ENCODE measurements around the gene RABAC1. TPM values are rescaled to one million over a fixed set of nuclear protein-coding genes. Genes with fewer than 3 reads are reported as not detected.

RABAC1 gene
- total and polyA plus RNA-seq, 2 experiments from 2014 or later = 151 to 206 TPM

- DNase-seq (ENCODE audit: low spot score) (no peak), ATAC-seq (peak; percentile 15)
- peaks cover 7% of the 10 kb centered on the region; the same call in 1 of the 2 replicates for H3K4me1 ChIP-seq (ENCODE audit: insufficient read depth)
- H3K36me3 Mint-ChIP-seq (ENCODE audit: low read depth) = no peaks in the 10 kb centered on the region; the same call in 2 of the 3 replicates
- H3K4me3 ChIP-seq = peak overlapping the region; percentile 39
- H3K4me2 ChIP-seq = peak overlapping the region; percentile 73
- H3K9me3 Mint-ChIP-seq = peaks cover 3% of the 10 kb centered on the region; the same call in 1 of the 3 replicates
- H3K27me3 ChIP-seq (ENCODE audit: insufficient read depth) = peaks cover 98% of the 10 kb centered on the region
- H3K27ac Mint-ChIP-seq = no peak overlapping the region
- no peaks in the 10 kb centered on the region for H3K9me2 ChIP-seq (ENCODE audit: insufficient read depth)
- peaks cover 9% of the 10 kb centered on the region for H3F3A ChIP-seq (replicated peaks; ENCODE audit: low read depth)
- peaks cover 7% of the 10 kb centered on the region; the same call in 1 of the 2 replicates for H4K20me1 ChIP-seq (replicated peaks; ENCODE audit: insufficient read depth)
- H3K27me3 Mint-ChIP-seq (ENCODE audit: insufficient read depth, low read depth, poor library complexity) = peaks cover 10% of the 10 kb centered on the region
- H3K27ac ChIP-seq (ENCODE audit: low read depth) = no peak overlapping the region
- H3K4me3 Mint-ChIP-seq = peak overlapping the region; percentile 47; the same call in 2 of the 3 replicates
- H3K4me1 Mint-ChIP-seq = peaks cover 13% of the 10 kb centered on the region
- H3K36me3 ChIP-seq (ENCODE audit: insufficient read depth) = no peaks in the 10 kb centered on the region
- H3K79me2 ChIP-seq (replicated peaks; ENCODE audit: insufficient read depth) = no peaks in the 10 kb centered on the region
- TF ChIP-seq EZH2 (IDR thresholded peaks at IDR 0.05; ENCODE audit: low read depth, unreplicated experiment) (peak; percentile 91), EZH2phosphoT487 (IDR thresholded peaks at IDR 0.05; ENCODE audit: unreplicated experiment) (no peak)
- no peak overlapping the region for H2AFZ ChIP-seq
Observed at GRCh38 chr19:41921577-41922576, 37.2 kb downstream of the RABAC1 start.

GRCh38 chr19:41920882-41921576 is 38.1 kb downstream of the RABAC1 start:
- peak; percentile 19; the same call in 2 of the 3 replicates for ATAC-seq
- Mint-ChIP-seq H3K4me3 (peak overlapping the region; percentile 8; the same call in 1 of the 3 replicates), H3K27me3 (ENCODE audit: insufficient read depth, low read depth, poor library complexity) (peaks cover 10% of the 10 kb centered on the region), H3K36me3 (ENCODE audit: low read depth) (no peaks in the 10 kb centered on the region; the same call in 2 of the 3 replicates), H3K9me3 (peaks cover 3% of the 10 kb centered on the region; the same call in 1 of the 3 replicates), H3K27ac (no peak overlapping the region), H3K4me1 (peaks cover 13% of the 10 kb centered on the region)
- Histone ChIP-seq H2AFZ (no peak overlapping the region), H3K36me3 (ENCODE audit: insufficient read depth) (no peaks in the 10 kb centered on the region), H4K20me1 (replicated peaks; ENCODE audit: insufficient read depth) (peaks cover 7% of the 10 kb centered on the region; the same call in 1 of the 2 replicates), H3K27ac (ENCODE audit: low read depth) (no peak overlapping the region), H3K9me2 (ENCODE audit: insufficient read depth) (no peaks in the 10 kb centered on the region), H3K4me1 (ENCODE audit: insufficient read depth) (peaks cover 4% of the 10 kb centered on the region; the same call in 1 of the 2 replicates), H3K4me2 (peak overlapping the region; percentile 57; the same call in 1 of the 2 replicates), H3F3A (replicated peaks; ENCODE audit: low read depth) (peaks cover 12% of the 10 kb centered on the region), H3K27me3 (ENCODE audit: insufficient read depth) (peaks cover 98% of the 10 kb centered on the region), H3K4me3 (peak overlapping the region; percentile 39), H3K79me2 (replicated peaks; ENCODE audit: insufficient read depth) (no peaks in the 10 kb centered on the region)
- no peak for DNase-seq (ENCODE audit: low spot score)
- TF ChIP-seq NANOG (IDR thresholded peaks at IDR 0.05; ENCODE audit: borderline replicate concordance) = no peak
- no peak for TF ChIP-seq CREB1 (CRISPR knock-in tag; IDR thresholded peaks at IDR 0.05; ENCODE audit: low read depth)
- peak; percentile 74 for TF ChIP-seq EZH2 (IDR thresholded peaks at IDR 0.05; ENCODE audit: low read depth, unreplicated experiment)
- no peak for TF ChIP-seq JUNB (IDR thresholded peaks at IDR 0.05; ENCODE audit: unreplicated experiment)
- TF ChIP-seq REST (IDR thresholded peaks at IDR 0.05; ENCODE audit: unreplicated experiment) = no peak
- no peak for TF ChIP-seq EZH2phosphoT487 (IDR thresholded peaks at IDR 0.05; ENCODE audit: unreplicated experiment)
- no peak for TF ChIP-seq STAT1 (IDR thresholded peaks at IDR 0.05; ENCODE audit: unreplicated experiment)
- TF ChIP-seq POLR2AphosphoS5 (IDR thresholded peaks at IDR 0.05; ENCODE audit: low read depth) = no peak
- TF ChIP-seq ETS1 (IDR thresholded peaks at IDR 0.05) = no peak
